Measurements from ENCODE around the gene CD19. TPM values are rescaled to one million over a fixed set of nuclear protein-coding genes. Genes with fewer than 3 reads are reported as not detected.

CD19 gene
- total RNA-seq, 3 donors from 2014 or later (not counting 1 experiment from before 2014, with no cell fraction given) = 0.79 to 2.5 (median 0.96) TPM

- no peak for TF ChIP-seq CTCF (IDR thresholded peaks at IDR 0.05)
- H3K36me3 Mint-ChIP-seq = no peaks in the 10 kb centered on the region
- Histone ChIP-seq H3K36me3 (ENCODE audit: control insufficient read depth, insufficient read depth, low read length) (peaks cover 14% of the 10 kb centered on the region), H3K27me3 (ENCODE audit: control insufficient read depth, insufficient read depth, low read length) (no peaks in the 10 kb centered on the region), H3K4me1 (ENCODE audit: control insufficient read depth, insufficient read depth, low read length) (peaks cover 16% of the 10 kb centered on the region), H3K4me3 (ENCODE audit: low read length) (no peak overlapping the region), H3K9me3 (ENCODE audit: control insufficient read depth, insufficient read depth, low read length) (no peaks in the 10 kb centered on the region), H3K27ac (ENCODE audit: low read length) (no peak overlapping the region)
- intact Hi-C loops (cut with micrococcal nuclease) = no loop called here
- peaks cover 0 to 10% of the 10 kb centered on the region in 2 donors for H3K4me1 Mint-ChIP-seq
- H3K4me3 Mint-ChIP-seq = no peak overlapping the region
- no peaks in the 10 kb centered on the region for H3K27me3 Mint-ChIP-seq (ENCODE audit: low read depth in 2 of 2)
- H3K27ac Mint-ChIP-seq = no peak overlapping the region
- ATAC-seq (no peak), DNase-seq (no peak)
- no peaks in the 10 kb centered on the region for H3K9me3 Mint-ChIP-seq
- 97% methylated on average over 7 of the region's 9 CpGs for WGBS (ENCODE audit: insufficient coverage)
These were observed 26.5 kb upstream of the CD19 start for GRCh38 chr16:28905229-28905754.

- Mint-ChIP-seq H3K27ac (no peak overlapping the region), H3K4me3 (no peak overlapping the region), H3K36me3 (no peaks in the 10 kb centered on the region), H3K27me3 (ENCODE audit: low read depth in 2 of 2) (no peaks in the 10 kb centered on the region), H3K4me1 (peaks cover 0 to 10% of the 10 kb centered on the region in 2 donors), H3K9me3 (no peaks in the 10 kb centered on the region)
- H3K27me3 ChIP-seq (ENCODE audit: control insufficient read depth, insufficient read depth, low read length) = no peaks in the 10 kb centered on the region
- no peak for TF ChIP-seq CTCF (IDR thresholded peaks at IDR 0.05)
- no peak for ATAC-seq
- intact Hi-C loops (cut with micrococcal nuclease) = no loop called here
- H3K4me3 ChIP-seq (ENCODE audit: low read length) = no peak overlapping the region
- no peak overlapping the region for H3K27ac ChIP-seq (ENCODE audit: low read length)
- DNase-seq = no peak
- H3K36me3 ChIP-seq (ENCODE audit: control insufficient read depth, insufficient read depth, low read length) = peaks cover 20% of the 10 kb centered on the region
- peaks cover 16% of the 10 kb centered on the region for H3K4me1 ChIP-seq (ENCODE audit: control insufficient read depth, insufficient read depth, low read length)
- no peaks in the 10 kb centered on the region for H3K9me3 ChIP-seq (ENCODE audit: control insufficient read depth, insufficient read depth, low read length)
- 97% methylated on average over 23 of the region's 24 CpGs for WGBS (ENCODE audit: insufficient coverage)
These were observed 25.9 kb upstream of the CD19 start for GRCh38 chr16:28905800-28906372.

GRCh38 chr16:28910086-28911031 lies 21.4 kb upstream of the CD19 start:
- no peak overlapping the region for H3K4me3 Mint-ChIP-seq
- H3K36me3 ChIP-seq (ENCODE audit: control insufficient read depth, insufficient read depth, low read length) = peaks cover 39% of the 10 kb centered on the region
- H3K27me3 ChIP-seq (ENCODE audit: control insufficient read depth, insufficient read depth, low read length) = no peaks in the 10 kb centered on the region
- no peak for TF ChIP-seq CTCF (IDR thresholded peaks at IDR 0.05)
- H3K27me3 Mint-ChIP-seq (ENCODE audit: low read depth in 2 of 2) = no peaks in the 10 kb centered on the region
- no peaks in the 10 kb centered on the region for H3K4me1 Mint-ChIP-seq
- H3K27ac ChIP-seq (ENCODE audit: low read length) = no peak overlapping the region
- H3K9me3 ChIP-seq (ENCODE audit: control insufficient read depth, insufficient read depth, low read length) = no peaks in the 10 kb centered on the region
- ATAC-seq (no peak), DNase-seq (no peak)
- 87% methylated on average over 19 of the region's 19 CpGs for WGBS (ENCODE audit: insufficient coverage)
- intact Hi-C loops (cut with micrococcal nuclease) = no loop called here
- H3K4me3 ChIP-seq (ENCODE audit: low read length) = no peak overlapping the region
- H3K27ac Mint-ChIP-seq = no peak overlapping the region
- H3K36me3 Mint-ChIP-seq = no peaks in the 10 kb centered on the region
- H3K9me3 Mint-ChIP-seq = no peaks in the 10 kb centered on the region
- H3K4me1 ChIP-seq (ENCODE audit: control insufficient read depth, insufficient read depth, low read length) = no peaks in the 10 kb centered on the region
